ENCODE results near the gene CEACAM5. TPM values are rescaled to one million over a fixed set of nuclear protein-coding genes. Genes with fewer than 3 reads are reported as not detected.

CEACAM5 gene
- total RNA-seq, 2 experiments from 2014 or later = not detected

- H3K27ac ChIP-seq (ENCODE audit: low read depth, low read length, poor library complexity, severe bottlenecking) = no peak overlapping the region
- no peak overlapping the region for H3K4me3 ChIP-seq (ENCODE audit: low read depth, low read length, poor library complexity, severe bottlenecking)
- DNase-seq (ENCODE audit: low spot score) = no peak
- ChIA-PET CTCF (ENCODE audit: unreplicated experiment) (no interaction called here), POLR2A (no interaction called here)
- intact Hi-C loops (cut with micrococcal nuclease; ENCODE audit: unreplicated experiment) = loop anchor here (5.0 kb wide), 1 partner anchor 52 kb away; no protein-coding TSS in a partner anchor
- TF ChIP-seq, protein P1, sequence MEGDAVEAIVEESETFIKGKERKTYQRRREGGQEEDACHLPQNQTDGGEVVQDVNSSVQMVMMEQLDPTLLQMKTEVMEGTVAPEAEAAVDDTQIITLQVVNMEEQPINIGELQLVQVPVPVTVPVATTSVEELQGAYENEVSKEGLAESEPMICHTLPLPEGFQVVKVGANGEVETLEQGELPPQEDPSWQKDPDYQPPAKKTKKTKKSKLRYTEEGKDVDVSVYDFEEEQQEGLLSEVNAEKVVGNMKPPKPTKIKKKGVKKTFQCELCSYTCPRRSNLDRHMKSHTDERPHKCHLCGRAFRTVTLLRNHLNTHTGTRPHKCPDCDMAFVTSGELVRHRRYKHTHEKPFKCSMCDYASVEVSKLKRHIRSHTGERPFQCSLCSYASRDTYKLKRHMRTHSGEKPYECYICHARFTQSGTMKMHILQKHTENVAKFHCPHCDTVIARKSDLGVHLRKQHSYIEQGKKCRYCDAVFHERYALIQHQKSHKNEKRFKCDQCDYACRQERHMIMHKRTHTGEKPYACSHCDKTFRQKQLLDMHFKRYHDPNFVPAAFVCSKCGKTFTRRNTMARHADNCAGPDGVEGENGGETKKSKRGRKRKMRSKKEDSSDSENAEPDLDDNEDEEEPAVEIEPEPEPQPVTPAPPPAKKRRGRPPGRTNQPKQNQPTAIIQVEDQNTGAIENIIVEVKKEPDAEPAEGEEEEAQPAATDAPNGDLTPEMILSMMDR (conservative IDR thresholded peaks at IDR 0.05; ENCODE audit: low read length) = no peak
- no peak for TF ChIP-seq EZH2phosphoT487 (IDR thresholded peaks at IDR 0.05; ENCODE audit: borderline replicate concordance, low read depth, low read length)
- H3K9me3 ChIP-seq (ENCODE audit: low read length) = 0 out of 2 replicates have a peak, but pooled peaks cover 4% of the 10 kb centered on the region
- H3K9me2 ChIP-seq (ENCODE audit: insufficient read depth, low read length) = no peaks in the 10 kb centered on the region
- no peak overlapping the region for H2AFZ ChIP-seq (ENCODE audit: low read length)
- no peak overlapping the region for H3K4me2 ChIP-seq (ENCODE audit: low read length)
- H3K79me2 ChIP-seq (ENCODE audit: insufficient read depth, low read depth, low read length) = no peaks in the 10 kb centered on the region
- H4K20me1 ChIP-seq (ENCODE audit: insufficient read depth, low read length) = no peaks in the 10 kb centered on the region
- no peaks in the 10 kb centered on the region for H3K4me1 ChIP-seq (ENCODE audit: insufficient read depth, low read length, poor library complexity, severe bottlenecking)
- H3K36me3 ChIP-seq (ENCODE audit: insufficient read depth, low read length) = no peaks in the 10 kb centered on the region
- no TSS peak for BruUV-seq (replicated peaks)
Observed at GRCh38 chr19:41694196-41694595, 14.2 kb upstream of the CEACAM5 start.

GRCh38 chr19:41694831-41695635 lies 13.4 kb upstream of the CEACAM5 start:
- no peaks in the 10 kb centered on the region for H3K9me2 ChIP-seq (ENCODE audit: insufficient read depth, low read length)
- H3K4me1 ChIP-seq (ENCODE audit: insufficient read depth, low read length, poor library complexity, severe bottlenecking) = no peaks in the 10 kb centered on the region
- intact Hi-C loops (cut with micrococcal nuclease; ENCODE audit: unreplicated experiment) = loop anchor here (5.0 kb wide), 1 partner anchor 53 kb away; no protein-coding TSS in a partner anchor
- H3K4me3 ChIP-seq (ENCODE audit: low read depth, low read length, poor library complexity, severe bottlenecking) = no peak overlapping the region
- H3K36me3 ChIP-seq (ENCODE audit: insufficient read depth, low read length) = no peaks in the 10 kb centered on the region
- no peaks in the 10 kb centered on the region for H4K20me1 ChIP-seq (ENCODE audit: insufficient read depth, low read length)
- H2AFZ ChIP-seq (ENCODE audit: low read length) = no peak overlapping the region
- H3K79me2 ChIP-seq (ENCODE audit: insufficient read depth, low read depth, low read length) = no peaks in the 10 kb centered on the region
- no peak overlapping the region for H3K4me2 ChIP-seq (ENCODE audit: low read length)
- DNase-seq (ENCODE audit: low spot score) = no peak
- H3K9me3 ChIP-seq (ENCODE audit: low read length) = 0 out of 2 replicates have a peak, but pooled peaks cover 4% of the 10 kb centered on the region
- H3K27ac ChIP-seq (ENCODE audit: low read depth, low read length, poor library complexity, severe bottlenecking) = no peak overlapping the region
- TF ChIP-seq, protein P1 (conservative IDR thresholded peaks at IDR 0.05; ENCODE audit: low read length) = no peak
- TF ChIP-seq EZH2phosphoT487 (IDR thresholded peaks at IDR 0.05; ENCODE audit: borderline replicate concordance, low read depth, low read length) = no peak
- BruUV-seq (replicated peaks) = no TSS peak
- CTCF ChIA-PET (ENCODE audit: unreplicated experiment) = no interaction called here
- POLR2A ChIA-PET = no interaction called here

GRCh38 chr19:41695745-41696144 lies 12.7 kb upstream of the CEACAM5 start:
- Histone ChIP-seq H3K9me3 (ENCODE audit: low read length) (0 out of 2 replicates have a peak, but pooled peaks cover 4% of the 10 kb centered on the region), H3K27ac (ENCODE audit: low read depth, low read length, poor library complexity, severe bottlenecking) (no peak overlapping the region), H3K79me2 (ENCODE audit: insufficient read depth, low read depth, low read length) (no peaks in the 10 kb centered on the region), H3K4me1 (ENCODE audit: insufficient read depth, low read length, poor library complexity, severe bottlenecking) (no peaks in the 10 kb centered on the region), H3K4me3 (ENCODE audit: low read depth, low read length, poor library complexity, severe bottlenecking) (no peak overlapping the region), H3K9me2 (ENCODE audit: insufficient read depth, low read length) (no peaks in the 10 kb centered on the region), H4K20me1 (ENCODE audit: insufficient read depth, low read length) (no peaks in the 10 kb centered on the region), H2AFZ (ENCODE audit: low read length) (no peak overlapping the region), H3K36me3 (ENCODE audit: insufficient read depth, low read length) (no peaks in the 10 kb centered on the region), H3K4me2 (ENCODE audit: low read length) (no peak overlapping the region)
- no peak for DNase-seq (ENCODE audit: low spot score)
- POLR2A ChIA-PET = no interaction called here
- intact Hi-C loops (cut with micrococcal nuclease; ENCODE audit: unreplicated experiment) = no loop called here
- no TSS peak for BruUV-seq (replicated peaks)
- CTCF ChIA-PET (ENCODE audit: unreplicated experiment) = no interaction called here
- TF ChIP-seq, protein P1 (conservative IDR thresholded peaks at IDR 0.05; ENCODE audit: low read length) = no peak
- TF ChIP-seq EZH2phosphoT487 (IDR thresholded peaks at IDR 0.05; ENCODE audit: borderline replicate concordance, low read depth, low read length) = no peak

Measured in OCI-LY7 (cell line).